ENCODE measurements around the gene RBKS. TPM values are rescaled to one million over a fixed set of nuclear protein-coding genes. Genes with fewer than 3 reads are reported as not detected.

RBKS gene
- total RNA-seq, 1 donor from 2014 or later, result 0.83 TPM

GRCh38 chr2:27925766-27926472 is 35.7 kb upstream of the RBKS start:
- DNase-seq (ENCODE audit: extremely low spot score, unreplicated experiment), result no peak
- Mint-ChIP-seq H3K4me1 (ENCODE audit: unreplicated experiment) (peaks cover 2% of the 10 kb centered on the region), H3K4me3 (ENCODE audit: unreplicated experiment) (no peak overlapping the region), H3K27me3 (ENCODE audit: unreplicated experiment) (no peaks in the 10 kb centered on the region), H3K36me3 (ENCODE audit: unreplicated experiment) (peaks cover 18% of the 10 kb centered on the region), H3K9me3 (ENCODE audit: unreplicated experiment) (no peaks in the 10 kb centered on the region), H3K27ac (ENCODE audit: unreplicated experiment) (no peak overlapping the region)
- TF ChIP-seq CTCF (IDR thresholded peaks at IDR 0.05), result no peak

- Mint-ChIP-seq H3K27ac (ENCODE audit: unreplicated experiment) (no peak overlapping the region), H3K9me3 (ENCODE audit: unreplicated experiment) (no peaks in the 10 kb centered on the region), H3K36me3 (ENCODE audit: unreplicated experiment) (peaks cover 7% of the 10 kb centered on the region), H3K4me3 (ENCODE audit: unreplicated experiment) (no peak overlapping the region), H3K4me1 (ENCODE audit: unreplicated experiment) (peaks cover 10% of the 10 kb centered on the region), H3K27me3 (ENCODE audit: unreplicated experiment) (no peaks in the 10 kb centered on the region)
- no peak for TF ChIP-seq CTCF (IDR thresholded peaks at IDR 0.05)
- no peak for DNase-seq (ENCODE audit: extremely low spot score, unreplicated experiment)
These were observed 32.7 kb upstream of the RBKS start for GRCh38 chr2:27922842-27923241.

- Mint-ChIP-seq H3K27me3 (ENCODE audit: unreplicated experiment) (no peaks in the 10 kb centered on the region), H3K4me3 (ENCODE audit: unreplicated experiment) (no peak overlapping the region), H3K4me1 (ENCODE audit: unreplicated experiment) (peaks cover 10% of the 10 kb centered on the region), H3K9me3 (ENCODE audit: unreplicated experiment) (no peaks in the 10 kb centered on the region), H3K27ac (ENCODE audit: unreplicated experiment) (no peak overlapping the region), H3K36me3 (ENCODE audit: unreplicated experiment) (peaks cover 7% of the 10 kb centered on the region)
- TF ChIP-seq CTCF (IDR thresholded peaks at IDR 0.05), result no peak
- DNase-seq (ENCODE audit: extremely low spot score, unreplicated experiment), result no peak
These were observed 31.8 kb upstream of the RBKS start for GRCh38 chr2:27921880-27922547.

- Mint-ChIP-seq H3K9me3 (ENCODE audit: unreplicated experiment) (no peaks in the 10 kb centered on the region), H3K27ac (ENCODE audit: unreplicated experiment) (no peak overlapping the region), H3K4me1 (ENCODE audit: unreplicated experiment) (peaks cover 10% of the 10 kb centered on the region), H3K36me3 (ENCODE audit: unreplicated experiment) (peaks cover 6% of the 10 kb centered on the region), H3K27me3 (ENCODE audit: unreplicated experiment) (no peaks in the 10 kb centered on the region), H3K4me3 (ENCODE audit: unreplicated experiment) (no peak overlapping the region)
- no peak for TF ChIP-seq CTCF (IDR thresholded peaks at IDR 0.05)
- no peak for DNase-seq (ENCODE audit: extremely low spot score, unreplicated experiment)
These were observed 31.2 kb upstream of the RBKS start for GRCh38 chr2:27921424-27921823.

GRCh38 chr2:27920148-27920885 is 30.1 kb upstream of the RBKS start:
- peak overlapping the region; percentile 1 for H3K27ac Mint-ChIP-seq (ENCODE audit: unreplicated experiment)
- no peak for DNase-seq (ENCODE audit: extremely low spot score, unreplicated experiment)
- H3K27me3 Mint-ChIP-seq (ENCODE audit: unreplicated experiment), result no peaks in the 10 kb centered on the region
- H3K36me3 Mint-ChIP-seq (ENCODE audit: unreplicated experiment), result no peaks in the 10 kb centered on the region
- H3K4me3 Mint-ChIP-seq (ENCODE audit: unreplicated experiment), result no peak overlapping the region
- no peaks in the 10 kb centered on the region for H3K9me3 Mint-ChIP-seq (ENCODE audit: unreplicated experiment)
- H3K4me1 Mint-ChIP-seq (ENCODE audit: unreplicated experiment), result peaks cover 10% of the 10 kb centered on the region
- no peak for TF ChIP-seq CTCF (IDR thresholded peaks at IDR 0.05)
